Stimulated activated CD8-positive, alpha-beta memory T cell treated with anti-CD3 and anti-CD28 coated beads, Interleukin-15, amount 100 ng/mL, for 1 hour (primary cell): ENCODE results near the gene GLOD4.
"Not testable (repeated sequence)": the region's sequence is repeated elsewhere in the genome, so short reads cannot be mapped to it uniquely, and the experiment has no call there.

ENCODE experiments used
- DNase-seq: peaks from one replicate; pipeline ENCODE4 v3.0.0-alpha.2; 2020; ENCODE audit warnings: low read depth

The GLOD4 gene

GRCh38 chr17:781805-782731 lies at the start of gene GLOD4, which contains the start of gene MRM3:
TSS of gene GLOD4 (minus strand) at chr17:782280. CDS start at chr17:782255, 25 bp downstream.
TSS of gene MRM3 (plus strand) at chr17:782353. CDS start at chr17:782379, 26 bp downstream.
- DNase-seq: peak; percentile 89

- DNase-seq: no peak
Measured at GRCh38 chr17:830950-831349, 48.9 kb upstream of the GLOD4 start.

GRCh38 chr17:830381-830780 lies 48.3 kb upstream of the GLOD4 start:
- no peak for DNase-seq

GRCh38 chr17:829614-830013 lies 47.5 kb upstream of the GLOD4 start:
- not testable (repeated sequence) for DNase-seq

- no peak for DNase-seq
Measured at GRCh38 chr17:828761-829160, 46.7 kb upstream of the GLOD4 start.

- DNase-seq: no peak
Measured at GRCh38 chr17:826778-827177, 44.7 kb upstream of the GLOD4 start.

- DNase-seq: no peak
Measured at GRCh38 chr17:825216-825615, 43.1 kb upstream of the GLOD4 start.

- no peak for DNase-seq
Measured at GRCh38 chr17:824378-824777, 42.3 kb upstream of the GLOD4 start.

GRCh38 chr17:823501-823902 lies 41.4 kb upstream of the GLOD4 start:
- DNase-seq: no peak

- DNase-seq: no peak
Measured at GRCh38 chr17:819251-819650, 37.2 kb upstream of the GLOD4 start.

GRCh38 chr17:814371-814770 lies 32.3 kb upstream of the GLOD4 start:
- DNase-seq: no peak

GRCh38 chr17:812638-813204 lies 30.6 kb upstream of the GLOD4 start:
- no peak for DNase-seq

- no peak for DNase-seq
Measured at GRCh38 chr17:811051-811784, 29.1 kb upstream of the GLOD4 start.

- DNase-seq: no peak
Measured at GRCh38 chr17:807523-808294, 25.6 kb upstream of the GLOD4 start.

GRCh38 chr17:806781-807522 lies 24.9 kb upstream of the GLOD4 start:
- no peak for DNase-seq

- DNase-seq: no peak
Measured at GRCh38 chr17:806346-806745, 24.3 kb upstream of the GLOD4 start.

GRCh38 chr17:805886-806285 lies 23.8 kb upstream of the GLOD4 start:
- not testable (repeated sequence) for DNase-seq

GRCh38 chr17:804541-805435 lies 22.7 kb upstream of the GLOD4 start:
- DNase-seq: no peak

- DNase-seq: no peak
Measured at GRCh38 chr17:802901-803881, 21.1 kb upstream of the GLOD4 start.
